Immature natural killer cell (primary cell): ENCODE results near the gene HOXC13. TPM values are rescaled to one million over a fixed set of nuclear protein-coding genes. Genes with fewer than 3 reads are reported as not detected.

Source experiments
- polyA plus RNA-seq, 3 donors: library from polyadenylated mRNA; unstranded; fragments of 300-500 nt; fragmentation: Illumina TruSeq; gene quantifications; one replicate each; pipeline ENCODE4 v1.2.3, GENCODE V29; 2021

HOXC13 gene
- polyA plus RNA-seq, 3 donors from 2014 or later: not detected

Other genes with a start within 250 kb of the HOXC13 start
- 100 to 1,000 TPM in 2 of 3 donors, 10 to 100 TPM in 1; 81.7 to 110 (median 100) TPM for gene CALCOCO1, start 211.4 kb upstream of the HOXC13 start, polyA plus RNA-seq
- not detected for gene CISTR, start 186.9 kb upstream of the HOXC13 start, polyA plus RNA-seq
- gene HOXC12, start 16.1 kb downstream of the HOXC13 start, polyA plus RNA-seq: not detected
- gene HOXC11, start 34.3 kb downstream of the HOXC13 start, polyA plus RNA-seq: not detected
- gene HOTAIR, start 36.1 kb downstream of the HOXC13 start, polyA plus RNA-seq: not detected
- gene HOXC10, start 46.3 kb downstream of the HOXC13 start, polyA plus RNA-seq: not detected
- not detected for gene HOXC9, start 61.3 kb downstream of the HOXC13 start, polyA plus RNA-seq
- gene HOXC8, start 70.2 kb downstream of the HOXC13 start, polyA plus RNA-seq: not detected
- not detected for gene HOXC6, start 89.6 kb downstream of the HOXC13 start, polyA plus RNA-seq
- gene HOXC5, start 94.2 kb downstream of the HOXC13 start, polyA plus RNA-seq: not detected
- under 1 TPM; 0.45 to 0.99 (median 0.92) TPM for gene HOXC4, start 115.0 kb downstream of the HOXC13 start, polyA plus RNA-seq